ENCODE measurements around the gene PRICKLE1. TPM values are rescaled to one million over a fixed set of nuclear protein-coding genes. Genes with fewer than 3 reads are reported as not detected.

The PRICKLE1 gene
- total RNA-seq, 1 donor from 2014 or later = 34.3 TPM

DNA sequence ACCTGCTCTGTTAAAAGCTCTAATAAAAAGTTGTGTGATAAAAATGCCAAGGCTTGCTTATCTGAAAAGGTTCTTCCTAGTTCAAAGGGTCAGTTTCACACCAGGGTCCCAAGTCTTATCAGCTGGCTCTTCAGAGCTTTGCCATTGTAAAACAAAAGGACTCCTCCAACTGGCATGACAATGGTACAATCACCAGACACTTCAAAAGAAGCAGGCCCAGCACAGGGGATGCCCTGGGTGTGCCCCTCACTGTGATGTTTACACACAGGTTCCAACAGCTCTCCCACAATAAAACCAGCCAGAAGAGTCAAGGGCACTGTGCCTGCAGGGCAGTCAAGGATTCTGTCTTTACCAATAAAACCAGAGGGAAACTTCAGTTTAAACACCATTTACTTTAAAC, 78.7 kb downstream of the PRICKLE1 start:
- no peak for DNase-seq (ENCODE audit: low spot score)
- intact Hi-C loops (cut with DNase I) = no loop called here

GRCh38 chr12:42508913-42509460, 80.6 kb downstream of the PRICKLE1 start:
- intact Hi-C loops (cut with DNase I) = no loop called here
- DNase-seq (ENCODE audit: low spot score) = no peak

- no peak for DNase-seq (ENCODE audit: low spot score)
- intact Hi-C loops (cut with DNase I) = no loop called here
Measured at GRCh38 chr12:42507565-42507964, 82.0 kb downstream of the PRICKLE1 start.

DNA sequence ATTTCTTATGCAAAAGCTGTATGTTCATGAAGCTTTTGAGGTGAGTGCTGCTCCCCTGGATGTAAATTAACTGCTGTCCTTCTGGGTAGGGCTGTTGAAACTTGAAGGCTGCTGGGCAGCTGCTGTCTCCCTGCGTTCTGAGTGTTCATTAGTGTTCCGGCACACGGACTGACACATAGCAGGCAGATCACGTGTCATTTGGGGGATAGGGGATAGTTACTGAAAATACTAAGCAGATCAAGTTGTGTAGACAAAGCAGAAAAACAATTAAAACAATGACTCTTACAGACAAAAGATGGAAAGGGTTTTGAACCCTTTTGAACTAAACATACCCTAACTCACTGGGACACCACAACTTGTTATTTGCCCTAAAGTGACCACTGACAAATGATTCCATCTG, 82.5 kb downstream of the PRICKLE1 start:
- intact Hi-C loops (cut with DNase I) = no loop called here
- DNase-seq (ENCODE audit: low spot score) = no peak

- no peak for DNase-seq (ENCODE audit: low spot score)
- intact Hi-C loops (cut with DNase I) = no loop called here
Measured at GRCh38 chr12:42504049-42504448, 85.5 kb downstream of the PRICKLE1 start.

GRCh38 chr12:42502682-42503081, 86.9 kb downstream of the PRICKLE1 start:
- intact Hi-C loops (cut with DNase I) = no loop called here
- no peak for DNase-seq (ENCODE audit: low spot score)

GRCh38 chr12:42498549-42499247, 90.8 kb downstream of the PRICKLE1 start:
- intact Hi-C loops (cut with DNase I) = no loop called here

DNA sequence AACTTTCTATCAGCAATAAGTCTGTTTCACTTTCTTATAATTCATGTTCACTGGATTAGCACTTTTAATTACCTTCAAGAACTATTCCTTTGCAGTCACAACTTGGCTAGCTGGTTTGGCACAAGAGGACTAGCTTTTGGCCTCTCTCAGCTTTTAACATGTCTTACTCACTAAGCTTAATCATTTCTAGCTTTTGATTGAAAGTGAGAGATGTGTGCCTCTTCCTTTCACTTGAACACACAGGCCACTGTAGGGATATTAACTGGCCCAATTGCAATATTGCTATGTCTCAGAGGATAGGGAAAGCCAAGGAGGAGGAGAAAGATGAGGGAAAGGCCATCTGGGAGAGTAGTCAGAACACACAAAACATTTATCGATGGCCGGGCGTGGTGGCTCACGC, 92.7 kb downstream of the PRICKLE1 start:
- intact Hi-C loops (cut with DNase I) = no loop called here
- no peak for DNase-seq (ENCODE audit: low spot score)

More at GRCh38 chr12:42498549-42499247, 90.8 kb downstream of the PRICKLE1 start:
- no peak for DNase-seq (ENCODE audit: low spot score)

DNA sequence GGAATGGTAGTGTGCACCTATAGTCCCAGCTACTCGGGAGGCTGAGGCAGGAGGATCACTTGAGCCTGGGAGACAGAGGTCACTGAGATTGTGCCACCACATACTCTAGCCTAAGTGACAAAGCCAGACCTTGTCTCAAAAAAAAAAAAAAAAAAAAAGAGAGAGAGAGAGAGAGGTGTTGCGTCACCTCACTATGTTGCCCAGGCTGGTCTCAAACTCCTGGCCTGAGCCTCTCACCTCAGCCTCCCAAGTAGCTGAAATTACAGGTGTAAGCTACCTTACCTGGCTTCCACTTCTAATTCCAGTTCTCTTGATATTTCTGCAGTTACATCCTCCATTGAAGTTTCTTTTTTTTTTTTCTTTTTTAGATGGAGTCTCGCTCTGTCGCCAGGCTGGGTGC, 94.3 kb downstream of the PRICKLE1 start:
- no peak for DNase-seq (ENCODE audit: low spot score)
- intact Hi-C loops (cut with DNase I) = no loop called here

- intact Hi-C loops (cut with DNase I) = no loop called here
- no peak for DNase-seq (ENCODE audit: low spot score)
Measured at GRCh38 chr12:42492267-42492666, 97.3 kb downstream of the PRICKLE1 start.

DNA sequence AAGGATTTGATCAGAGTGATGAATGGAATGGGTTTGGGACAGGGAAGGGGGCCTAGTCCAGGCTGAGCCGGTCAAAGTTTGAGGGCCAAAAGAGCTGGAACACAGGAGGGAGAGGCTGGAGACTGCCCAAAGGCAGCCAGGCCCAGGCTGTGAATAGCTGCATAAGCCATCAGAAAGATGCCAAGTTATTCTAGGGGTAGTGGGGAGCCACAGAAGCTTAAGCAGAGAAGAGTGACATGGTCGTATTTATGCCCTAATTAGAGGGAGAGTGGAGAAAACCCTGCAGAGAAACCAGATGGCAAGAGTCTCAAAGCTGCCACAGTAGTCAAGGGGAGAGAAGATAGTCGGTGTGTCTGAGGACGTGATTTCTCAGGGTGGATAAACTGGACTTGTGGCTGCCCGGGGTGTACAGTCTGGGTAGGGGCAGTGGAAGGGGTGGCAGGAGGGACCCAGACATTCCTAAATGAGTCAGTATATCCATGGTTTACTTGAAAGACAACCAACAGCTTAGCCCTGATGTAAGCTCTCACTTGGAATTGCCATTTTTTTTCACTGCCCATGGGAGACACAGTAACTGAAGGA, 99.2 kb downstream of the PRICKLE1 start:
- no peak for DNase-seq (ENCODE audit: low spot score)
- intact Hi-C loops (cut with DNase I) = no loop called here

DNA sequence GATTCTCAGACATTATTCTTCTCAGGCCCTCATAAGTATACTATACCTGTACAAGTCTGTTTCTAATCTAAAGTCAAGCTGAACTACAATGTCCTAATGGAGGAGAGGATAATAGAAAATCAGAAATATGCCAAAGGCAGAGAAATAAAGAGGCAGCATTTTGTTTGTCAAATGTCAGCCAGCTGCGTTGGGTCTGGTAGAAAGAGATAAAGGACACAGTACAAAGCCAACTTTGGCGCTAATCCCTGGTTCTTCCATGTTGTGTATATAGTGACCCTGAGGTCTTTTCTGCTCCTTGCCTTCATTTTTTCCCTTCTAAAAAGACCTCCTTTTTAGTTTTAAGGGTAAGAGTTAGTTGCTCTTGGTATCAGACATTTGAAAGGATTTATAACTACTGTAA, 103.1 kb downstream of the PRICKLE1 start:
- intact Hi-C loops (cut with DNase I) = loop anchor here (10.0 kb wide), 1 partner anchor 342 kb away; the partner anchor contains the start of gene GXYLT1
- DNase-seq (ENCODE audit: low spot score) = no peak

DNA sequence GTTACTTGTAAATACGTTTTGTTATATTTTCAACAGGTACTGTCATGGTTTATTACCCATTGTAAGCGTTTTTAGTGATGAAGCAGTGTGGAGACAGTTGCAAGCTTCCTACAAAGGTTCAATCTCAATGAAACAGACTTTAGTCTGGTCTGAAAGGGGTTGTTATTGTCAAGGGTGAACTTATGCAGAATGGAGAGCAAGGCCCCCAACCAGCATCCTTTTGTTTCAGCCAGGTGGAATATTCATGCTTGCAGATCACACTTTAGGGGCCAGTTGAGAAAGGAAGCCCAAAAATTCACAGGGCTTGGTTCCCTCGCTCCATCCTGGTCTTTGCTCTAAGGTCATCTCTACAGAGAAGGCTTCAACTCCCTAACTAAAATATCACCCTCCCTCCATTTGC, 103.7 kb downstream of the PRICKLE1 start:
- intact Hi-C loops (cut with DNase I) = loop anchor here (10.0 kb wide), 1 partner anchor 341 kb away; the partner anchor contains the start of gene GXYLT1

DNA sequence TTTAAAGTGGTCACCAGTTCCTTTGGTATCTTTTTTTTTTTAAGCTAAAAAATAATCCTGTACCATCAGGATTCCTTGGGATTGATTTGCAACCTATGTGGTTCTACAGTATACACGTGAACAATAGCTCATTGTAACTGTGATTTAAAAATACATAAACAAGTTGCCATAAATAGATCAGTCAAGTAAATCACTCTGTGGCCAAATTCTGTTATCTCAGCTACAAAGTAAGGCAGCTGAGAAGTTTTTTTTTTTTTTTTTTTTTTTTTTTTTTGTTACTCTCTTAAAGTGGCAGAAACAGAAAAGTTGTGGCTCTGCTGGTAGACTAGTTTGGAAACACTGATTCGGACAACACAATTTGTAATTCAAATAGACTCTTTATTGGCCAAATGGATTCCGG, 104.5 kb downstream of the PRICKLE1 start:
- no peak for DNase-seq (ENCODE audit: low spot score)
- intact Hi-C loops (cut with DNase I) = loop anchor here (5.0 to 10.0 kb wide), 4 partner anchors 340 to 852 kb away; partner anchors contain the start of gene GXYLT1

More for the DNA sequence above, 103.7 kb downstream of the PRICKLE1 start:
- DNase-seq (ENCODE audit: low spot score) = no peak

DNA sequence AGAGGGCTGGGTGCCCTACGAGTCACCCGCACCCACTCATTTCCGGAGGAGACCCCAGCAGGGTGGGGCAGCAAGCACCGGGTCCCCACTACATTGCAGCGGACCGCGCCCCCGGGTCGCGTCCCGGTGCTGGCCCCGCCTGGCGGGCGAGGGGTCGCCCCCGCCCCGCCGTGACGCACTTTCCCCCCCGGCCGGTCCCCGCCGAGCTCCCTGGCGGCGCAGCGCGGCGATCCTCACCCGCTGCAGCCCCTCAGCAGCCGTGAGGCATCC, 106.1 kb downstream of the PRICKLE1 start:
- intact Hi-C loops (cut with DNase I) = loop anchor here (2.0 to 10.0 kb wide), 5 partner anchors 85 to 854 kb away; partner anchors contain the start of gene GXYLT1
- peak; percentile 79 for DNase-seq (ENCODE audit: low spot score)

DNA sequence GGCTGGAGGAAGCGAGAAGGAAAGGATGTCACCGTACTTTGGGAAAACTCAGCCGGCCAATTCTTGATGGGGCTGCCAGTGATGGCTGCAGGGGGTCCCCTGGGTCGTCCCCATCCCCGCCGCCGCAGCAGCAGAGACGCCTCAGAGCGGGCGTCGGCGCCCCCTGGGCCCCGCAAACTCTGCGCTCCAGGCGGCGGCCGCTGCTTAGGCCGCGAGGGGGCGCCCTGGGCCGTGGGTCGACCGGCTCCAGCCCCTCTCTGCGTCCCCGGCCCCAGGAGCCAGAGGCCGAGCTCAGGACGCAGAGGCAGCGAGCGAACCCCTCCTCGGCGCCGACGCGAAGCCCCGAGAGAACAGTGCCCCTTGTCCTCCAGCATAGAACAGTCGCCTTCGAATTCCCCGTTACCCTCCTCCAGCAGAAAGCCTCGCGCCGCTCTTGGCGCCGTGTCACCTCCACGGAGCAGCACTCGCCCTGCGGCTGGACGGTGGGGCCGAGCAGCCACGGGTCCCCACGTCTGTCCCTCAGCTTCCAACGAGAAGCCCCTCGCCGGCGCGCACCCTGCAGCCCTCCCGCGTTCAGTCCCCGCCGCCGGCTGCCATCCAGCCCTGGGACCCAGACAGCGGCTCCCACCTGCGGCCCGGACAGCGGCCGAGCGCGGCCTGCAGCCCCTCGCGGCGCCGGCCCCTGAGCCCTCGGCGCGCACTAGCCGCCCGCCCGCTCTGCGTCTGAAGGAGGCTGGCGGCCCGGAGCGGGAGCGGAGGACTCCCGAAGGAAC, 106.6 kb downstream of the PRICKLE1 start:
- DNase-seq (ENCODE audit: low spot score) = peak; percentile 86
- intact Hi-C loops (cut with DNase I) = loop anchor here (2.0 to 10.0 kb wide), 5 partner anchors 86 to 854 kb away; partner anchors contain the start of gene GXYLT1

GRCh38 chr12:42482041-42482747, 107.4 kb downstream of the PRICKLE1 start:
- no peak for DNase-seq (ENCODE audit: low spot score)
- intact Hi-C loops (cut with DNase I) = loop anchor here (2.0 to 10.0 kb wide), 5 partner anchors 87 to 855 kb away; partner anchors contain the start of gene GXYLT1

- no peak for DNase-seq (ENCODE audit: low spot score)
- intact Hi-C loops (cut with DNase I) = loop anchor here (5.0 to 10.0 kb wide), 4 partner anchors 337 to 856 kb away; partner anchors contain the start of gene GXYLT1
Measured at GRCh38 chr12:42481368-42481767, 108.2 kb downstream of the PRICKLE1 start.

DNA sequence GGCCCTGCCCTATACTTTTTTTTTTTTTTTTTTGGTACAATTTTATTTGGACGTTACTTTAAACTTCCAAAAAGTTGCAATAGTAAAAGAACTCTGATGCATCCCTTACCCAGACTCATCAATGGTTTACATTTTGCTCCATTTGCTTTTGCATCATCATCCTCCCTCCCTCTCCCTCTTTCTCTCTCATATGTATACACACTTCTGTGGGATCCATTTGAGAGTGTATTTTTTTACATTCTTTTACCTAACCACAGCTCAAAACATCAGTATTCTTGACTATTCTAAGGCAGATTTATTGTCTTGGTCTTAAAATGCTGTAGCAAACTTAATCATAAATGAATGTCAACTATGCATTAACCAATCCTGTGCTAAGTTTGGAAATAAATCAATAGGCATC, 111.6 kb downstream of the PRICKLE1 start:
- DNase-seq (ENCODE audit: low spot score) = no peak
- intact Hi-C loops (cut with DNase I) = no loop called here
